ENCODE measurements around the gene SLC2A10. TPM values are rescaled to one million over a fixed set of nuclear protein-coding genes. Genes with fewer than 3 reads are reported as not detected.

Gene SLC2A10
- total RNA-seq, 1 donor from 2014 or later, result 2.7 TPM

DNA sequence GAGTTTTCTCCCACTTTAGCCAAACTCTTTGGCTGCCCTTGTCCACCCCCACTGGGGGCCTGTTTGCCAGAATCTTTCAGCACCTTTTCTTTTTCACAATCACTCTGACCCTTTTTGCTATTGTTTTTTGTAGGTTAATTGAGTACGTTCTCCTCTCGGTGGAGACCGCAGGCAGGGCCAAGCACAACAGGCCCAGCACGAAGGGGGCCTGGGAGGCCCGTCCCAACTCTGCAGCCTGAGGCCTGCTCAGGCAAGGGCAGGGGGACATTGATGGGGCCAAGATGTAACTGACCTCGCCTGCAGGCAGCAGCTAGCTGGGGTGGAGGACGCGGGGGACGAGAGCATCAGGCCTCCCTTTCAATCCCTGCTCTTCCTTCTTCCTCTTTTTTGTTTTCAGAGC is 47.7 kb downstream of the SLC2A10 start:
- DNase-seq (ENCODE audit: low spot score), result no peak
- intact Hi-C loops (cut with DNase I), result loop anchor here (10.0 kb wide), 1 partner anchor 628 kb away; no protein-coding TSS in a partner anchor

DNA sequence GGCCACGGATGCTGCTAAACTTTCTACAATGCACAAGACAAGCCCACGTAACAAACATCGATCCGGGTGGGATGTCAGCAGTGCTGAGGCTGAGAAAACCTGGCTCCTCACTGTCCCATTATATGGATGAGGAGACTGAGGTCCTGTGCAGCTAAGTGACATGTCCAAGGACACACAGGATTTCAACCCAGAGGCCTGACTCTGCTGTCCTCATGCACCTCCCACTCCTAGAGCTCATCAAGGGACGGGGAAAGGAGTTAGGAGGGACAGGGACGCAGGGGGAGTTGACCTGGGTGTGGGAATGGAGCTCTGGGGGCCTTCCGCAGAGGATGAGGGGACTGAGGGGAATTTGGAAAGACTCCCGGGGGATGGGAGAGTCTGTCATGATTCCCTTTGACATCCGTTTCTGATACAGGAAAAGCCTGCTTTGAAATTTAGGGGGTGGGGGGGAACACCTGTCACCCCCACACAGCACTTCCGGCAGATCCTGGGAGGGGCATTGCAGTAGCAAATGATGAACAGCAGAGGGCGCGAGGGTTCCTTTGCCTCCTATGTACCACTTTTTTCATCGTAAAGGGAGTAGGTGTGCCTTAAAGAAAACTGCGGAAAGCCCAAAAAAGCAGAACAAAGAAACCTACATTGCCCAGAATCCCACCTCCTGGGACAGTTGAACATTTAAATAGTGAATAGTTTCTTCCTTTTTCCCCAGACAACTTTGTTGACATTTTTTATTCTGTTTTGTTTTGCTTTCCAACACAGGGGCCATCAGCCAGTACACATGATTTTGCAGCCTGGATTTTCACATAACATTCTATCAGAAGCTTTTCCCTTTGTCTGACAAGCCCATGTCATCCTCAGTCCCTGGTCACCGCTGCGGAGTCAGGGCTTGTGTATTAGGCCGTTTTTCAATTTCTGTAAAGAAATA is 48.6 kb downstream of the SLC2A10 start:
- intact Hi-C loops (cut with DNase I), result loop anchor here (10.0 kb wide), 1 partner anchor 627 kb away; no protein-coding TSS in a partner anchor
- DNase-seq (ENCODE audit: low spot score), result no peak

DNA sequence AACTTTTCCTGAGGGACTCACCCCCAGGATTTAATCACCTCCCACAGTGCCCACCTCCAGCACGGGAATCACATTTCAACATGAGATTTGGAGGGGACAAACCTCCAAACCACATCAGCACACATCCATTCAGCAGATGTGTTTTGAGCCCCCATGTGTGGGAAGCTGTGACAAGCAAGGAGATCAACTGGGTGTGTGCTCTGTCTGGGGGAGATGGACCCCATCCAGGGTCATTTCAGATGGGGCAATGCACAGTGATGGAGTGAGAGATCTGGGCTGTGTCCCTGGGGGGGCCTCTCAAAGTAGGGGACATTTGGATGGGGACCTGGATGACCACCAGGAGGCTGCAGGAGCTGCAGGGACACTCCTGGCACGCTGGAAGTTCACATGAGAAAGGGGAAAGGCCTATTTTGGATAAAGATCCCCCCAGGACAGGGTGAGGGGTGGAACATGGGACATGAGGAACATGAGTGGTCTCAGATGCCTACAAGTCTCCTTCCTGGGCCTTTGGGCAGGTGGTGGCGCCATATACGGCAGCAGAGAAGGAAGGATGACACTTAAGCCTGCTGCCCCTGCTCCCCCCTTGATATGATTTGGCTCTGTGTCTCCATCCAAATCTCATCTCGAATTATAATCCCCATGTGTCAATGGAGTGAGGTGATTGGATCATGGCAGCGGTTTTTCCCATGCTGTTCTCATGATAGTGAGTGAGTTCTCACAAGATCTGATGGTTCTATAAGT is 49.6 kb downstream of the SLC2A10 start:
- intact Hi-C loops (cut with DNase I), result loop anchor here (10.0 kb wide), 1 partner anchor 626 kb away; no protein-coding TSS in a partner anchor
- no peak for DNase-seq (ENCODE audit: low spot score)

GRCh38 chr20:46761566-46761965 is 52.1 kb downstream of the SLC2A10 start:
- DNase-seq (ENCODE audit: low spot score), result no peak
- intact Hi-C loops (cut with DNase I), result no loop called here

- intact Hi-C loops (cut with DNase I), result no loop called here
- no peak for DNase-seq (ENCODE audit: low spot score)
Observed at GRCh38 chr20:46764068-46764467, 54.6 kb downstream of the SLC2A10 start.

- intact Hi-C loops (cut with DNase I), result no loop called here
- DNase-seq (ENCODE audit: low spot score), result no peak
Observed at GRCh38 chr20:46765506-46766120, 56.2 kb downstream of the SLC2A10 start.

GRCh38 chr20:46767127-46767761 is 57.8 kb downstream of the SLC2A10 start:
- no peak for DNase-seq (ENCODE audit: low spot score)
- intact Hi-C loops (cut with DNase I), result no loop called here

DNA sequence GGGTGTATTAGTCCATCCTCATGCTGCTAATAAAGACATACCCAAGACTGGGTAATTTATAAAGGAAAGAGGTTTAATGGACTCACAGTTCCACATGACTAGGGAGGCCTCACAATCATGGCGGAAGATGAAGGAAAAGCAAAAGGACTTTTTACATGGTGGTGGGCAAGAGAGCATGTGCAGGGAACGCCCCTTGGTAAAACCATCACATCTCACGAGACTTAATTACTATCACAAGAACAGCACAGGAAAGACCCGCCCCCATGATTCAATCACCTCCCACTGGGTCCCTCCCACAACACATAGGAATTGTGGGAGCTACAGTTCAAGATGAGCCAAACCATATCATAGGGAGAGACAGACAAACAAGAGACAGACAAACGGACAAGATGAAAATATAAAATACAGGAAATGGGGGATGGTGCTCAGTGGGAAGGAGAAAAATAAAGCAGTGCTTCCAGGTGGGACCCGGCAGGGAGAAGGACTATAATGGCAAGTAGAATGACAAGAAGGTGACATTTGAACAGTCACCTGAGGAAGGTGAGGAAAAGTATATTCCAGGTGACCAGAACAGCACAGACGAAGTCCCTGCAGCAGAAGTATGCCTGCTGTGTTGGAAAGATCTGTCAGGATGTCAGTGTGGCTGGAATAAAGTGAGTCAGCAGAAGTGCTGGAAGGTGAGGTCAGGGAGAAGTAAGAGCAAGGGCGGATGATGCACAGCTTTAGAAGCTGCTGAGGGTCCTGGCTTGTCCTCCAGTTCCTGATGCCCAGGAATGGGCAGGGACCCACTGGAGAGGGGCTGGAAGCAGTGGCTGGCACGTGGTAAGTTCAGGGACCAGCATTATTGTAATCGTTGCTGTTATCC is 61.1 kb downstream of the SLC2A10 start:
- no peak for DNase-seq (ENCODE audit: low spot score)
- intact Hi-C loops (cut with DNase I), result no loop called here

GRCh38 chr20:46771195-46771588 is 61.7 kb downstream of the SLC2A10 start:
- intact Hi-C loops (cut with DNase I), result no loop called here
- DNase-seq (ENCODE audit: low spot score), result no peak

DNA sequence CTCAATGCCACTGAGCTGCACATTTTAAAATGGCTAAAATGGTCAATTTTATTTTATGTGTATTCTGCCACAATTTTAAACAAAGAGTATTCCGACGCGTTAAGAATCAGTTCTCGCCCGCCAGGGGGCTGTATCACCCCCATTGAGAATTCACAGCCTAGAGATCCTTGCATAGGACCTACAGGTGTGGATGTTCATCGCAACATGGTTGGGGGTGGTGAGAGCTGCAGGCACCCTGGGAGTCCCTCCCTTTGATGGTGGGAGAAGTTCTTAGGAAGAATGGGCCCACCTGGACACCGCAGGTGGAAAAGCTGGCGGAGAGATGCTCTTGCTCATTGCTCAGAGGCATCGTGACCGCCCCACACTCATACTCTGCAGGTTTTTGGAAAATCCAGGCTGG is 63.5 kb downstream of the SLC2A10 start:
- no peak for DNase-seq (ENCODE audit: low spot score)
- intact Hi-C loops (cut with DNase I), result no loop called here

DNA sequence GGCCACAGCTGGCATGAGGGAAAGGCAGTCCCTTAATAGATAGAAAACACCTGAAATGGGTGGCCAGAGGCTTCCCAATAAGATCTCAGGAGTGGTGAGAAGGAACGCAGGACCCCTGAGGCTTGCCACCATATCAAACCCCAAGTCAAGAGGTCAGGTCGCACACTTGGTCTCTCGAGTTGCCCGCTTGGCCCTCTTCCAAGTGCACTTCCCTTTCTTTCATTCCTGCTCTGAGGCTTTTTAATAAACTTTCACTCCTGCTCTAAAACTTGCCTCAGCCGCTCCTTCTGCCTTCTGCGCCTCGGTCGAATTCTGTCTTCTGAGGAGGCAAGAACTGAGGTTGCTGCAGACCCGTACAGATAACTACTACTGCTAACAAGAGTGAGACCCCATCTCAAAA is 64.2 kb downstream of the SLC2A10 start:
- no peak for DNase-seq (ENCODE audit: low spot score)
- intact Hi-C loops (cut with DNase I), result no loop called here

DNA sequence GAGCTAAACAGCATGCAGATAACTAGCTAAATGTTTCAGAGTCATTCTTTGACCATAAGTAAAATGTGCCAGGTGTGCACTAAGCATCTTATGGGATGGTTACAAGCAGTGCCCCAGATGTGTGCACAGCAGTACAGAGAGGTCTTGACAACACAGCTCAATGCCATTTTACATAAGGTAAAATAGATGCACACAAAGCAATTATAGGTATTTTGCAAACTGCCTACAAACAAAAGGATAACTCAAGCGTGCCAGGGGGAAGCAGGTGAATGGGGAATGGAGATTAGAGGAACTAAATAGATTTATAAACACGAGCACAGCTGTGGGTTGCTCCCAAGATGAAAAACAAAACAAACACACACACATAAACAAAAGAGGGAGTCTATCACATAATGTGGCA is 64.8 kb downstream of the SLC2A10 start:
- intact Hi-C loops (cut with DNase I), result no loop called here
- DNase-seq (ENCODE audit: low spot score), result no peak

DNA sequence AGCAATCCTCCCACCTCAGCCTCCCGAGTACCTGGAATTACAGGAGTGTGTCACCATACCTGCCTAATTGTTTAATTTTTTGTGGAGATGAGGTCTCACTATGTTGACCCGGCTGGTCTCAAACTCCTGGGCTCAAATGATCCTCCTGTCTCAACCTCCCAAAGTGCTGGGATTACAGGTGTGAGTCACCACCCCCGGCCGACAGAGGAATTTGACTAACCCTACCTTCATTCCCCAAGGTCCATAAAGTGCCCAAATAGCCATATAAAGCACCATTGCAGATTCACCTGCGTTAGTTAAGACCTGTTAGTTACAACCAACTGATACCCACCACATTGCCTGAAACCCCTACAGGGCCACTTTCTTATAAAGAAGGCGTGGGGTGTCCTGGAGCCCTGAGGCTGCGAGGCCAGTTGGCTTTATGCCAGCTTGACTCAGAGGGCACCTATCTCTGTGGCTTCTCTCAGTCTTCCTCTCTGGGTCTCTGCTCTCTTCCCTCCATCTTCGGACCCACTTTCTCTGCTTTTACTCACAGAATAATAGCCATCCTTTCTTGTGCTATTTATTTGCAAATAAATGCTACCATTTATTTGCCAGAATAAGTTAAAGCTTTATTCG is 65.6 kb downstream of the SLC2A10 start:
- no peak for DNase-seq (ENCODE audit: low spot score)
- intact Hi-C loops (cut with DNase I), result no loop called here

DNA sequence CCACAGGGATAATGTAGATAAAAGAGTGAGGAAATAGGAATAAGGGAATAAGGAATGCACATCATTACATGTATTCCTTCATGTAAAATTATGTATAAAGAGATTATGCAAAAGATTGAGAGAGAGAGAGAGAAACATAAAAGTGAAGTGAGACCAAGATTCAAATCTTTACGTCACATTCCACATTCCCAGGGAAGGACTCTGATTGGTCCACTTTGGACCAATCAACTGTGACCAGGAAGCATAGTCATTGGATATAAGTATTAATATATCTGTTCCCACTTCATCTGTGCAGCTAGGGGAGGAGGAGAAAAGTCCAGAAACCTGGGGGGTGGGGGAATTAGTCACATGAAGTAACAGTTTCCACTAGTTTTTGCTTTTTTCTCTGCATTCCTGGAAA is 66.4 kb downstream of the SLC2A10 start:
- intact Hi-C loops (cut with DNase I), result no loop called here
- DNase-seq (ENCODE audit: low spot score), result no peak

- DNase-seq (ENCODE audit: low spot score), result no peak
Observed at GRCh38 chr20:46777331-46777730, 67.9 kb downstream of the SLC2A10 start.

DNA sequence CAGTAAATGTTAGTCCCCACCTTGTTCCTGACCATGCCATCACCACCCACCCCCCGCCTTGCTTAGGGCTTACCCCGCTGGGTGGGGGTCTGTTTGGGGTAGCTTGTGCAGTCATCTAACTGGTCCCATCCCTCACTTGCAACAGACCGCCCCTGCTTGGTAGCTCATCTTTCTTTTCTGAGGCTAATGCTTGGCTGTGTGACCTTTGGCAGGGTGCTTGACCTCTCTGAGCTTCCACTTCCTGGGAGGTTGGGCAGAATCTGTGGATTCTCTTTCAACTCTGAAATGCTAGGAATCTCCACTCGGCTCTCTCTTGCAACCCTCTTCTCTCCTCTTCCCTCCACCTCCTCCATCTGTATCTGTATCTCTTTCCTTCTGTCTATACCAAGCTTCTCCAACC is 70.4 kb downstream of the SLC2A10 start:
- intact Hi-C loops (cut with DNase I), result no loop called here
- no peak for DNase-seq (ENCODE audit: low spot score)

More at GRCh38 chr20:46777331-46777730, 67.9 kb downstream of the SLC2A10 start:
- intact Hi-C loops (cut with DNase I), result no loop called here

GRCh38 chr20:46784436-46785127 is 75.1 kb downstream of the SLC2A10 start:
- DNase-seq (ENCODE audit: low spot score), result no peak
- intact Hi-C loops (cut with DNase I), result no loop called here
